Mucosa of descending colon (tissue), 3 donors: ENCODE data around the gene PDCD7. TPM values are rescaled to one million over a fixed set of nuclear protein-coding genes. Genes with fewer than 3 reads are reported as not detected.

ENCODE experiments used
- ATAC-seq: fragments of 200-7000 bp; cut with Tn5 transposase; one replicate; pipeline ENCODE4 v1.9.1; 2020; ENCODE audit warnings: mild to moderate bottlenecking, moderate library complexity
- DNase-seq, 3 donors: peaks; one replicate each; pipeline ENCODE4 v3.0.0-alpha.2; 2020
- H3K36me3 ChIP-seq: fragments of 200-600 bp; one replicate; pipeline ENCODE4 v1.8.0; 2021; ENCODE audit warnings: low read depth, mild to moderate bottlenecking
- H3K4me1 ChIP-seq: fragments of 200-600 bp; one replicate; pipeline ENCODE4 v1.8.0; 2021; ENCODE audit warnings: low read depth, mild to moderate bottlenecking
- H3K4me3 ChIP-seq: fragments of 200-600 bp; one replicate; pipeline ENCODE4 v1.8.0; 2021; ENCODE audit warnings: mild to moderate bottlenecking
- H3K9me3 ChIP-seq: fragments of 200-600 bp; one replicate; pipeline ENCODE4 v1.8.0; 2021; ENCODE audit warnings: mild to moderate bottlenecking
- CTCF ChIP-seq: fragments of 200-600 bp; IDR thresholded peaks from one replicate; pipeline ENCODE4 v1.8.0; 2022; ENCODE audit warnings: antibody characterized with exemption, mild to moderate bottlenecking
- intact Hi-C, 2 donors: fragments of 100-400 bp; cut with DNase I in 1 of 2; cut with micrococcal nuclease in 1 of 2; formaldehyde crosslinking; loops; one replicate each; pipeline versions ENCODE4 v1.11.0 to v1.11.1; 2022; cut with DNase I, micrococcal nuclease
- total RNA-seq, 3 donors: library from RNA; stranded (reverse); fragmentation: NEBNext Ultra II Directional in 2 of 3; extraction: Animal tissue kit (Norgen Biotek cat#: 25700) in 2 of 3; gene quantifications; one replicate each; pipeline versions ENCODE4 v1.2.1 to v1.2.4, GENCODE V29; 2021 to 2023
- donor health status: DM: no; HTN: no; CAD: no; lungs with moderate emphysema.
- donor health status: DM: no; HTN: no; CAD: no.
- donor health status: DM: no; HTN: yes; CAD: no.

Gene PDCD7
- total RNA-seq, 3 donors from 2014 or later: 12.0 to 32.9 (median 13.4) TPM

- Histone ChIP-seq H3K4me3 (peak within 1 kb of the TSS; percentile 6), H3K4me1 (no peaks in the 10 kb centered on the region), H3K9me3 (no peaks in the 10 kb centered on the region), H3K36me3 (no peaks in the 10 kb centered on the region)
- no peak for TF ChIP-seq CTCF
- peak in 1 of 3 donors; percentile 62 for DNase-seq
- intact Hi-C loops: no loop called here
- peak; percentile 57 for ATAC-seq
These were observed 65.8 kb downstream of the PDCD7 start, which contains the start of gene RASL12 for GRCh38 chr15:65067645-65068402. RASL12 (minus strand) TSS chr15:65067991; CDS start chr15:65067835, 156 bp downstream.

Other genes with a start within 250 kb of the PDCD7 start
- gene ANKDD1A, start 221.9 kb downstream of the PDCD7 start, total RNA-seq: 1 to 10 TPM; 1.4 to 6.7 (median 1.6) TPM
- gene SPG21, start 143.9 kb downstream of the PDCD7 start, total RNA-seq: 10 to 100 TPM; 60.9 to 90.6 (median 65.9) TPM
- gene MTFMT, start 104.2 kb downstream of the PDCD7 start, total RNA-seq: 10 to 100 TPM; 17.5 to 24.0 (median 19.2) TPM
- 100 to 1,000 TPM in 1 of 3 donors, 10 to 100 TPM in 2; 70.1 to 157 (median 76.2) TPM for gene SLC51B, start 88.4 kb downstream of the PDCD7 start, total RNA-seq
- gene RASL12, start 65.8 kb downstream of the PDCD7 start, total RNA-seq: 10 to 100 TPM in 1 of 3 donors, 1 to 10 TPM in 2; 2.7 to 29.7 (median 8.4) TPM
- under 1 TPM in 1 of 3 donors, not detected in 2; 0.09 TPM for gene KBTBD13, start 57.1 kb downstream of the PDCD7 start, total RNA-seq
- gene UBAP1L, start 18.6 kb downstream of the PDCD7 start, total RNA-seq: 1 to 10 TPM; 2.0 to 6.9 (median 3.9) TPM
- gene CLPX, start 51.5 kb upstream of the PDCD7 start, total RNA-seq: 10 to 100 TPM; 39.4 to 51.5 (median 50.8) TPM
- 10 to 100 TPM in 2 of 3 donors, 1 to 10 TPM in 1; 2.7 to 14.7 (median 10.3) TPM for gene CILP, start 77.7 kb upstream of the PDCD7 start, total RNA-seq
- 10 to 100 TPM in 2 of 3 donors, 1 to 10 TPM in 1; 9.6 to 12.4 (median 12.1) TPM for gene PARP16, start 153.1 kb upstream of the PDCD7 start, total RNA-seq
- gene RNU5A-1, start 162.2 kb upstream of the PDCD7 start, total RNA-seq: not detected
- gene RNU5B-1, start 170.9 kb upstream of the PDCD7 start, total RNA-seq: 10 to 100 TPM in 2 of 3 donors, not detected in 1; 15.9 to 32.0 TPM
- gene IGDCC3, start 244.2 kb upstream of the PDCD7 start, total RNA-seq: under 1 TPM in 1 of 3 donors, not detected in 2; 0.51 TPM